Skeletal muscle satellite cell (primary cell): ENCODE measurements around the gene C6orf47.
A peak's percentile ranks its signal among the peaks of the same experiment; 100 is the strongest.

ENCODE experiments used
- H3K27me3 ChIP-seq: 2 replicates; pipeline ENCODE4 v1.7.0; 2013; ENCODE audit warnings: low read length; ENCODE audit not compliant: control insufficient read depth, insufficient read depth
- H3K36me3 ChIP-seq: 2 replicates; pipeline ENCODE4 v1.7.0; 2013; ENCODE audit warnings: mild to moderate bottlenecking, control low read depth, low read length; ENCODE audit not compliant: insufficient read depth
- H3K4me1 ChIP-seq: 2 replicates; pipeline ENCODE4 v1.7.0; 2013; ENCODE audit warnings: low read length; ENCODE audit not compliant: control insufficient read depth, insufficient read depth
- H3K4me2 ChIP-seq: 2 replicates; pipeline ENCODE4 v1.7.0; 2013; ENCODE audit warnings: mild to moderate bottlenecking, low read length
- H3K4me3 ChIP-seq: 2 replicates; pipeline ENCODE4 v1.7.0; 2013; ENCODE audit warnings: low read length
- H3K9ac ChIP-seq: 2 replicates; pipeline ENCODE4 v1.7.0; 2013; ENCODE audit warnings: mild to moderate bottlenecking, low read depth, low read length, moderate library complexity
- H3K9me3 ChIP-seq: replicated peaks from 2 replicates; pipeline ENCODE4 v1.7.0; 2013; ENCODE audit warnings: mild to moderate bottlenecking, control low read depth, low read length

Gene C6orf47

DNA sequence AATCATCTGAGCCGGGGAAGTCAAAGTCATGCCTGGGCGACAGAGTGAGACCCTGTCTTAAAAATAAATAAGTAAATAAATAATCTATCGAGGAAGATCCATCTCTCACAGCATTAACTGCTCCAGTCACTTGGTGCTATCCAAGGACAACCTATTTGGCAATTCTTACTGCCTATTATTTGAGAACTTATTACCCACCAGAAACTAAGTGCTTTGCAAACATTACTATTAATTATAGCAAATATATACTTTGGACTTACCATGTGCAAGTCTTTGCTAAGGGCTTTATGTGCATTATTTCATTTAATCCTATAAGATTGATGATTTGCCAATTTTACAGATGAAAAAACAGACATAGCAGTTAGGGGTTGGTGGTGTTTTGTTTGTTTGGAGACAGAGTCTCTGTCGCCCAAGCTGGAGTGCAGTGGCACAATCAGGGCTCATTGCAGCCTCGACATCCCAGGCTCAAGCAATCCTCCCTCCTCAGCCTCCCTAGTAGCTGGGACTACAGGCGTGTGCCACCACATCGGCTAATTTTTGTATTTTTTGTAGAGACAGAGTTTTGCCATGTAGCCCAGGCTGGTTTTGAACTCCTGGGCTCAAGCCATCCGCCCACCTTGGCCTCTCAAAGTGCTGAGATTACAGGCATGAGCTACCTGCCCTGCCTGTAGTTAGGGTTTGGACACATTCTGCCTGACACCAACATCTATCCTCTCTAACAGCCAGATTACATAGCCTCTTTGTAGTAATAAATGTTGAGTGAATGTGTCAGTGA, 5.8 kb downstream of the C6orf47 start:
- no peak overlapping the region for H3K4me3 ChIP-seq
- no peaks in the 10 kb centered on the region for H3K9me3 ChIP-seq
- no peak overlapping the region for H3K4me2 ChIP-seq
- no peak overlapping the region for H3K9ac ChIP-seq
- H3K4me1 ChIP-seq = peaks cover 36% of the 10 kb centered on the region
- H3K36me3 ChIP-seq = peaks cover 17% of the 10 kb centered on the region
- no peaks in the 10 kb centered on the region for H3K27me3 ChIP-seq

DNA sequence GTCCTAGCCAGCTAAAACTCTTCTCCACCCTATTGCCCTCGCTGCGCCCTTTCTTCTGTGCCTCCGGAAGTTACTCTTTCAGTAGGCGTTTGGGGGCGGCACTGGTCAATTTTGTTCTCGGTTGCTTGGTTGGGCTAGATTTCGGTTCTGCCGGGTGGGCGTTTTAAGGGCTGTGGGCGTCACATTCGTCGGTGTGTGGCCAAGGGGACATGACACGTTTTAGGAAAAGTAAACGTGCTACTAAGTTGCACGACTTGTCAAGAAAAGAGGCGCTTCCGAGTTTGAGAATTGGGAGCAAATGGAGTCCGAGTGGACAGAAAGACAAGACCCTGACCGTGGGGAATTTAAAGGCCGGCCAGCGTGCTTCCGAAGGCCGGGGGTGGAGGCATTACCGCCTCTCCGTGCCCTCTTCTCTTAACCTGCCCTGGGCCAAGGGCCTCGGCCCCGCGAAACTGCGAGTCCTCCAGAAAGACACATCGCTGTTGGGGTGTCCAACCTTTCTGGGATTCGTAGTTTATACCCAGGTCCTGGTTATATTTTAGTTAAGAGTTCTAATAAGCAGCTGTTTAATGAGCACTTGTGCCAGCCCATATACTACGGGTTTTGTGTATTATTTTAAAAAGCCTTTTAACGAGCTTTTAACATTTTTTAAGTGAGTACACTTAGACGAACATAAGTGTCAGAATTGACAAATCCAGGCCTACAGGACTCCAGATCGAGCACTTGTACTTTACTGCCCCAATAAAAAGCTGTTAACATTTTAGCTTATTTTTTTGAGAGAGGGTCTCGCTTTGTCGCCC, 7.5 kb downstream of the C6orf47 start:
- H3K9me3 ChIP-seq = no peaks in the 10 kb centered on the region
- peak overlapping the region; percentile 94 for H3K9ac ChIP-seq
- peak overlapping the region; percentile 95 for H3K4me3 ChIP-seq
- H3K27me3 ChIP-seq = no peaks in the 10 kb centered on the region
- H3K4me1 ChIP-seq = peaks cover 22% of the 10 kb centered on the region
- H3K4me2 ChIP-seq = peak overlapping the region; percentile 91
- peaks cover 29% of the 10 kb centered on the region for H3K36me3 ChIP-seq

- H3K4me3 ChIP-seq = peak overlapping the region; percentile 95
- peak overlapping the region; percentile 91 for H3K4me2 ChIP-seq
- H3K9me3 ChIP-seq = no peaks in the 10 kb centered on the region
- H3K9ac ChIP-seq = peak overlapping the region; percentile 94
- no peaks in the 10 kb centered on the region for H3K27me3 ChIP-seq
- H3K4me1 ChIP-seq = peaks cover 16% of the 10 kb centered on the region
- peaks cover 34% of the 10 kb centered on the region for H3K36me3 ChIP-seq
Observed at GRCh38 chr6:31651602-31652191, 8.9 kb downstream of the C6orf47 start.

DNA sequence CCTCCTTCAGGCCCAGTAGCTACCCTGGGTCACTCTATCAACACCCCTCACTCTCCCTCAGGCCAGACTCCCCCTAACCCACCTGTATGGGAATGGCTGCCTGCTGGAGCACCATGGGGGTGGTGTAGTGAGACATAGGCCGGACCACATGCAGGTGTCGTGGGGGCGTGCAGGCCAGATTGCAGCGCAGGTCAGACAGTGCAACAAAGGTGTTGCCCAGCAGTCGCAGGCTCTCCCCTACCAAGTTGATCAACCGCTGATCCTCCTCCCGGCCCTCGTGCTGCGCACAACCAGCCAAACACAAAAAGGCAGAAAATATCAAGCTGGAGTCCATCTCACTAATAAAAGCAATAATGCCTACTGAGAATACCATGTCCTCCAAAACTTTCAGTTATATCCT, 15.3 kb downstream of the C6orf47 start:
- H3K4me2 ChIP-seq = no peak overlapping the region
- H3K4me1 ChIP-seq = no peaks in the 10 kb centered on the region
- no peaks in the 10 kb centered on the region for H3K27me3 ChIP-seq
- H3K36me3 ChIP-seq = peaks cover 81% of the 10 kb centered on the region
- H3K4me3 ChIP-seq = no peak overlapping the region
- no peak overlapping the region for H3K9ac ChIP-seq
- H3K9me3 ChIP-seq = no peaks in the 10 kb centered on the region

GRCh38 chr6:31643818-31644454, 16.6 kb downstream of the C6orf47 start:
- Histone ChIP-seq H3K9ac (no peak overlapping the region), H3K4me2 (no peak overlapping the region), H3K27me3 (no peaks in the 10 kb centered on the region), H3K4me1 (peaks cover 13% of the 10 kb centered on the region), H3K9me3 (no peaks in the 10 kb centered on the region), H3K36me3 (peaks cover 82% of the 10 kb centered on the region), H3K4me3 (no peak overlapping the region)

GRCh38 chr6:31642798-31643570, 17.6 kb downstream of the C6orf47 start:
- H3K9ac ChIP-seq = no peak overlapping the region
- H3K4me1 ChIP-seq = peaks cover 14% of the 10 kb centered on the region
- no peak overlapping the region for H3K4me3 ChIP-seq
- peaks cover 76% of the 10 kb centered on the region for H3K36me3 ChIP-seq
- no peak overlapping the region for H3K4me2 ChIP-seq
- no peaks in the 10 kb centered on the region for H3K9me3 ChIP-seq
- H3K27me3 ChIP-seq = no peaks in the 10 kb centered on the region

DNA sequence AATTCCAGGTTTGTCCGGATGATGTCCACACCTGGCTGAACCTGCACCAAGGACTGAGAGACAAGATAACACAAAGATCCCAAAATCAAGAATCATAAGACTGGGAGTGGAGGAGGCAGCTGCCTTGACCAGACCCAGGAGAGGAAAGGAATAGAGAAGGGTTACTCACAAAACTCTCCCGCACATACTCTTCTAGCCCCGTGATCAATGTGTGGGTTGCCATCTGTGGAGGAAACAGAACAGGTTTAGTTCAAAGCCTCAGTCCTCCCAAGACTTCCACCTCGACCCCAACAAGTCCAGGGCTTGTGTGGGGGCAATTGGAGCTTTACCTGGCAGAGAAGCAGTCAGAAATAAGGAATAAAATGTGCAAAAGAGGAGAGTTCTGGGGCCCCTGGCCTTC, 19.2 kb downstream of the C6orf47 start:
- Histone ChIP-seq H3K9ac (no peak overlapping the region), H3K4me2 (no peak overlapping the region), H3K4me3 (no peak overlapping the region), H3K9me3 (no peaks in the 10 kb centered on the region), H3K36me3 (peaks cover 81% of the 10 kb centered on the region), H3K27me3 (no peaks in the 10 kb centered on the region), H3K4me1 (peaks cover 14% of the 10 kb centered on the region)

DNA sequence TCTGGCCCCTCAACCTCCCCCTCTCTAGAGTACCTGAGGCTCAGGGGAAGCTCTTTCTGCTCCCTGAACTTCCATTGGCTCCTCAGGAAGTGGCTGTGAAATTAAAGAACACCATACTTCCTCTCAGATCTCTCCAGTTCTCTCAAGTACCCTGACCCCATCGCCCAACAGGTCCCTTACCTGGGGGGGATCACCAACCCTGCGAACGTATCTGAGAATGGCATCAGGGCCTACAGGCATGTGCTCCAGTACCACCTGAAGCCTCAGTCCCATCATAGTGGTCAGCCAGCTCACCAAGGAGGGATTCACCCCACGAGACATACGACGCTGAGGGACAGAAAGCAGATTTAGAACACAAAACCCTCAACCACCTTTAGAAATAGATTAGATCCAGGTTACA, 20.0 kb downstream of the C6orf47 start:
- Histone ChIP-seq H3K9ac (no peak overlapping the region), H3K4me3 (no peak overlapping the region), H3K9me3 (no peaks in the 10 kb centered on the region), H3K4me1 (peaks cover 14% of the 10 kb centered on the region), H3K27me3 (no peaks in the 10 kb centered on the region), H3K4me2 (no peak overlapping the region), H3K36me3 (peaks cover 83% of the 10 kb centered on the region)

GRCh38 chr6:31639449-31639861, 21.1 kb downstream of the C6orf47 start:
- peaks cover 14% of the 10 kb centered on the region for H3K4me1 ChIP-seq
- H3K4me3 ChIP-seq = no peak overlapping the region
- H3K9me3 ChIP-seq = no peaks in the 10 kb centered on the region
- H3K27me3 ChIP-seq = no peaks in the 10 kb centered on the region
- H3K4me2 ChIP-seq = no peak overlapping the region
- no peak overlapping the region for H3K9ac ChIP-seq
- peaks cover 83% of the 10 kb centered on the region for H3K36me3 ChIP-seq

- peaks cover 83% of the 10 kb centered on the region for H3K36me3 ChIP-seq
- H3K9me3 ChIP-seq = no peaks in the 10 kb centered on the region
- H3K27me3 ChIP-seq = no peaks in the 10 kb centered on the region
- no peak overlapping the region for H3K4me2 ChIP-seq
- H3K4me1 ChIP-seq = peaks cover 14% of the 10 kb centered on the region
- no peak overlapping the region for H3K9ac ChIP-seq
- H3K4me3 ChIP-seq = no peak overlapping the region
Observed at GRCh38 chr6:31639043-31639442, 21.5 kb downstream of the C6orf47 start.
